Ectodermal cell (in vitro differentiated cells): ENCODE measurements around the gene CPEB2.

ENCODE experiments used
- H3K27ac ChIP-seq: 2 replicates; pipeline ENCODE4 v1.7.0; 2013; ENCODE audit warnings: mild to moderate bottlenecking, low read depth, low read length; ENCODE audit not compliant: insufficient read depth, poor library complexity, severe bottlenecking
- H3K27me3 ChIP-seq: 2 replicates; pipeline ENCODE4 v1.7.0; 2013; ENCODE audit warnings: mild to moderate bottlenecking, low read length; ENCODE audit not compliant: insufficient read depth, control insufficient read depth, poor library complexity, severe bottlenecking
- H3K36me3 ChIP-seq: one replicate; pipeline ENCODE4 v1.7.0; 2013; ENCODE audit warnings: low read length; ENCODE audit not compliant: control insufficient read depth, insufficient read depth
- H3K4me1 ChIP-seq: one replicate; pipeline ENCODE4 v1.7.0; 2013; ENCODE audit warnings: low read length; ENCODE audit not compliant: control insufficient read depth, insufficient read depth
- H3K4me3 ChIP-seq: 2 replicates; pipeline ENCODE4 v1.7.0; 2013; ENCODE audit warnings: low read depth, low read length, control low read depth; ENCODE audit not compliant: insufficient read depth
- H3K9me3 ChIP-seq: 2 replicates; pipeline ENCODE4 v1.7.0; 2013; ENCODE audit warnings: mild to moderate bottlenecking, low read length, moderate library complexity; ENCODE audit not compliant: control insufficient read depth
- WGBS, 2 experiments: methylation state at CpG; one replicate each; pipeline ENCODE4 v1.1.7; 2013; ENCODE audit warnings: missing lambda C conversion rate in 2 of 2; 5-methylcytosine and 5-hydroxymethylcytosine counted together

Gene CPEB2

GRCh38 chr4:14990484-14990883 lies 11.8 kb upstream of the CPEB2 start:
- H3K27me3 ChIP-seq, result no peaks in the 10 kb centered on the region
- H3K27ac ChIP-seq, result no peak overlapping the region
- H3K36me3 ChIP-seq, result no peaks in the 10 kb centered on the region
- H3K4me3 ChIP-seq, result no peak overlapping the region
- WGBS, 2 experiments, result 76 to 100% methylated on average over 1 of the region's 1 CpG
- no peaks in the 10 kb centered on the region for H3K4me1 ChIP-seq
- no peaks in the 10 kb centered on the region for H3K9me3 ChIP-seq

DNA sequence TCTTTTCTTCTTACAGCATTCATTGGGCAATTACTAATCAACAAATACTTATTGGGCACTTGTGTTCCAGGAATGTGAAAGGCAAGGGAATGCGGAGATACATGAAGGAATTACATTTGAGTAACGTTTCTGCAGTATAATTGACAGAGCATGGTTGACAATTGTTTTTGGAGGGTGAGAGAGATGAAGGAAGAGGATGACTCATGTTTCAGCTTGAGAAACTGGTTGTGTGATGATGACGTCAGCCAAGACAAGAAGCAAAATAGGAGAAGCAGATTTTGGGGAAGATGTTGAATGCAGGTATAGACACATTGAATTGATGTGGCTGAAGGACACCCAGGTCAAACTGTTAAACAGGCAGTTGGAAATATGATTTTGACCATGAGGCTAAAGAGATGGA lies 8.0 kb upstream of the CPEB2 start:
- H3K36me3 ChIP-seq, result no peaks in the 10 kb centered on the region
- 85 to 87% methylated on average over 3 of the region's 3 CpGs for WGBS, 2 experiments

GRCh38 chr4:15001248-15001868 lies 923 bp upstream of the CPEB2 start:
- Histone ChIP-seq H3K27ac (no peak overlapping the region), H3K27me3 (peaks cover 25% of the 10 kb centered on the region), H3K9me3 (no peaks in the 10 kb centered on the region), H3K4me1 (peaks cover 4% of the 10 kb centered on the region), H3K4me3 (peak overlapping the region; percentile 75), H3K36me3 (no peaks in the 10 kb centered on the region)
- 0 to 1% methylated on average over 32 of the region's 32 CpGs for WGBS, 2 experiments

More for the DNA sequence above, 8.0 kb upstream of the CPEB2 start:
- no peak overlapping the region for H3K4me3 ChIP-seq
- no peaks in the 10 kb centered on the region for H3K9me3 ChIP-seq
- H3K27me3 ChIP-seq, result no peaks in the 10 kb centered on the region
- H3K4me1 ChIP-seq, result no peaks in the 10 kb centered on the region
- H3K27ac ChIP-seq, result no peak overlapping the region

DNA sequence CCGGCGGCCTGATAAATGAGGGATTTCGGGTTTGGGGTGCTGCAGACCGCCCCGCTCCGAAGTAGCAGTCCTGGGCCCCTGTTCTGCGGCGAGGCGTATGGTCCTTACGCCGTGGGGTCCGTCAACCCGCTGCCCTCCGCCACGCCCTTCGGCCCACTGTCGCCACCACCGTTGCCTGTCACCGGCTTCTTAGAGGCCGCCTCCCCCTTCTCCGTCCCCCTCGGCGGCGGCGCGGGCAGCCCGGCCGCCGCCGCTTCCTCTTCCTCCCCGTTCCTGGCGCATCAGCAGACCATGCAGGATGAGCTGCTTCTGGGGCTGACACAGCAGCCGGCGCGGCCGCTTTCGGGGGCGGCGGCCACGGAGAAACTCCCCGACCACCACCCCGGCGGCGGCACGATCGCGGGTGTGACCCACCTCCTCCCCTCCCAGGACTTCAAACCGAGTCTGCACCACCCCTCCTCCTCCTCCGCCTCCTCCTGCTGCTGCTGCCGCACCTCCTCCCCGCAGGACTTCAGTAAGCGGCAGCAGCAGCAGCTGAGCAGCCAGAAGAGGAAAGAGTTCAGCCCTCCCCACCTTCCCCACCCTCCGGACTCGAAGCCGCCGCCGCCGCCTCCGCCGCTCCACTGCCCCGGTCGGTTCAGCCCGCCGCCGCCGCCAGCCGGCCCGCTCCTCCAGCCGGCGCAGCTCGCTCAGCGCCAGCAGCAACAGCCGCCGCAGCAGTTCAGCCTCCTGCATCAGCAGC lies 549 bp downstream of the CPEB2 start:
- H3K27ac ChIP-seq, result peak overlapping the region; percentile 76

GRCh38 chr4:15003401-15003890 lies 1.2 kb downstream of the CPEB2 start:
- peaks cover 29% of the 10 kb centered on the region for H3K27me3 ChIP-seq
- WGBS, 2 experiments, result 0% methylated on average over 65 of the region's 65 CpGs

More for the DNA sequence above, 549 bp downstream of the CPEB2 start:
- Histone ChIP-seq H3K4me1 (peaks cover 4% of the 10 kb centered on the region), H3K36me3 (no peaks in the 10 kb centered on the region), H3K4me3 (peak overlapping the region; percentile 75), H3K9me3 (no peaks in the 10 kb centered on the region), H3K27me3 (peaks cover 29% of the 10 kb centered on the region)
- 0% methylated on average over 74 of the region's 74 CpGs for WGBS, 2 experiments

GRCh38 chr4:15003891-15004738 lies 1.8 kb downstream of the CPEB2 start:
- Histone ChIP-seq H3K27me3 (peaks cover 29% of the 10 kb centered on the region), H3K9me3 (no peaks in the 10 kb centered on the region), H3K36me3 (no peaks in the 10 kb centered on the region), H3K4me3 (peak overlapping the region; percentile 75), H3K4me1 (peaks cover 4% of the 10 kb centered on the region), H3K27ac (no peak overlapping the region)
- WGBS, 2 experiments, result 0% methylated on average over 109 of the region's 109 CpGs

More at GRCh38 chr4:15003401-15003890, 1.2 kb downstream of the CPEB2 start:
- no peak overlapping the region for H3K27ac ChIP-seq
- peaks cover 4% of the 10 kb centered on the region for H3K4me1 ChIP-seq
- H3K4me3 ChIP-seq, result peak overlapping the region; percentile 75
- no peaks in the 10 kb centered on the region for H3K9me3 ChIP-seq
- no peaks in the 10 kb centered on the region for H3K36me3 ChIP-seq

- Histone ChIP-seq H3K9me3 (no peaks in the 10 kb centered on the region), H3K36me3 (no peaks in the 10 kb centered on the region), H3K27ac (no peak overlapping the region), H3K27me3 (peaks cover 29% of the 10 kb centered on the region), H3K4me3 (peak overlapping the region; percentile 75), H3K4me1 (peaks cover 4% of the 10 kb centered on the region)
- 0 to 1% methylated on average over 43 of the region's 43 CpGs for WGBS, 2 experiments
Observed at GRCh38 chr4:15004739-15005301, 2.5 kb downstream of the CPEB2 start.

- Histone ChIP-seq H3K36me3 (no peaks in the 10 kb centered on the region), H3K9me3 (no peaks in the 10 kb centered on the region), H3K27me3 (peaks cover 29% of the 10 kb centered on the region), H3K27ac (no peak overlapping the region), H3K4me1 (peaks cover 4% of the 10 kb centered on the region), H3K4me3 (peak overlapping the region; percentile 75)
- 26 to 57% methylated on average over 2 to 4 of the region's 4 CpGs for WGBS, 2 experiments
Observed at GRCh38 chr4:15005474-15006115, 3.3 kb downstream of the CPEB2 start.

GRCh38 chr4:15006416-15007024 lies 4.2 kb downstream of the CPEB2 start:
- Histone ChIP-seq H3K9me3 (no peaks in the 10 kb centered on the region), H3K4me1 (peaks cover 4% of the 10 kb centered on the region), H3K27ac (no peak overlapping the region), H3K27me3 (peaks cover 29% of the 10 kb centered on the region), H3K4me3 (no peak overlapping the region), H3K36me3 (no peaks in the 10 kb centered on the region)
- 67% methylated on average over 2 of the region's 2 CpGs; no CpG with 5 or more reads in 1 of the 2 experiments for WGBS, 2 experiments
